Brain microvascular endothelial cell (primary cell): ENCODE measurements around the gene CDYL.

ENCODE experiments used
- DNase-seq: peaks from one replicate; pipeline ENCODE4 v3.0.0-alpha.2; 2020
- H3K27ac ChIP-seq: fragments of 250-450 bp; sonication (Bioruptor Pico); 2 replicates; pipeline ENCODE4 v1.5.1; 2020; ENCODE audit warnings: mild to moderate bottlenecking, moderate library complexity
- H3K27me3 ChIP-seq: fragments of 250-450 bp; sonication (Bioruptor Pico); replicated peaks from 2 replicates; pipeline ENCODE4 v1.5.1; 2020; ENCODE audit warnings: mild to moderate bottlenecking
- H3K36me3 ChIP-seq: fragments of 250-450 bp; sonication (Bioruptor Pico); replicated peaks from 2 replicates; pipeline ENCODE4 v1.5.1; 2020; ENCODE audit warnings: mild to moderate bottlenecking
- H3K4me3 ChIP-seq: 2 replicates; pipeline ENCODE4 v1.5.1; 2011; ENCODE audit warnings: low read depth, mild to moderate bottlenecking, control low read depth, low read length, moderate library complexity
- in situ Hi-C: cut with HindIII; loops from 2 replicates; pipeline ENCODE4 v1.10.0; 2017; ENCODE audit warnings: low sequenced_read_pairs, low pct_ligation_motif_present
- TF ChIP-seq, protein P1 (sequence below): IDR thresholded peaks from 2 replicates; pipeline ENCODE4 v1.5.1; 2011; ENCODE audit warnings: low read depth, mild to moderate bottlenecking, moderate library complexity, low read length, control low read depth, inconsistent platforms; ENCODE audit errors: missing control alignments

Gene CDYL

DNA sequence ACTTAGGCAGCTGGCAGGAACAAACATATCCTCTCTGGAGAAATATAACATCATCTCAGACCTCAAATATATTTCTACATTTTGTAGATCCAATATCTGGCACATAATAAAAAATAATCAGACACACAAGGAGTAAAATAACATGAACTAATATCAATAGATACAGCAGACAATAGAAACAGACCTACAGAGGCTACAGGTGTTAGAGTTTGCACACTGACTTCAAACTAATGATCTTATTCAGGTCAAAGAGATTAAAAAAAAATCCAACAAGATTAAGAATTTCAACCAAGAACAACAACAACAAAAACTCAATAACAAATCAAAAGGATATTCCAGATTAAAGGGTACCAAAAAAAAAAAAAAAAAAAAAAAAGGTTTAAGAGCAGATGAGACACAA lies 13.9 kb upstream of the CDYL start:
- H3K4me3 ChIP-seq: no peak overlapping the region
- no peaks in the 10 kb centered on the region for H3K27me3 ChIP-seq
- no peaks in the 10 kb centered on the region for H3K36me3 ChIP-seq
- H3K27ac ChIP-seq: no peak overlapping the region
- TF ChIP-seq, protein P1, sequence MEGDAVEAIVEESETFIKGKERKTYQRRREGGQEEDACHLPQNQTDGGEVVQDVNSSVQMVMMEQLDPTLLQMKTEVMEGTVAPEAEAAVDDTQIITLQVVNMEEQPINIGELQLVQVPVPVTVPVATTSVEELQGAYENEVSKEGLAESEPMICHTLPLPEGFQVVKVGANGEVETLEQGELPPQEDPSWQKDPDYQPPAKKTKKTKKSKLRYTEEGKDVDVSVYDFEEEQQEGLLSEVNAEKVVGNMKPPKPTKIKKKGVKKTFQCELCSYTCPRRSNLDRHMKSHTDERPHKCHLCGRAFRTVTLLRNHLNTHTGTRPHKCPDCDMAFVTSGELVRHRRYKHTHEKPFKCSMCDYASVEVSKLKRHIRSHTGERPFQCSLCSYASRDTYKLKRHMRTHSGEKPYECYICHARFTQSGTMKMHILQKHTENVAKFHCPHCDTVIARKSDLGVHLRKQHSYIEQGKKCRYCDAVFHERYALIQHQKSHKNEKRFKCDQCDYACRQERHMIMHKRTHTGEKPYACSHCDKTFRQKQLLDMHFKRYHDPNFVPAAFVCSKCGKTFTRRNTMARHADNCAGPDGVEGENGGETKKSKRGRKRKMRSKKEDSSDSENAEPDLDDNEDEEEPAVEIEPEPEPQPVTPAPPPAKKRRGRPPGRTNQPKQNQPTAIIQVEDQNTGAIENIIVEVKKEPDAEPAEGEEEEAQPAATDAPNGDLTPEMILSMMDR: no peak
- in situ Hi-C loops: no loop called here
- DNase-seq: no peak

DNA sequence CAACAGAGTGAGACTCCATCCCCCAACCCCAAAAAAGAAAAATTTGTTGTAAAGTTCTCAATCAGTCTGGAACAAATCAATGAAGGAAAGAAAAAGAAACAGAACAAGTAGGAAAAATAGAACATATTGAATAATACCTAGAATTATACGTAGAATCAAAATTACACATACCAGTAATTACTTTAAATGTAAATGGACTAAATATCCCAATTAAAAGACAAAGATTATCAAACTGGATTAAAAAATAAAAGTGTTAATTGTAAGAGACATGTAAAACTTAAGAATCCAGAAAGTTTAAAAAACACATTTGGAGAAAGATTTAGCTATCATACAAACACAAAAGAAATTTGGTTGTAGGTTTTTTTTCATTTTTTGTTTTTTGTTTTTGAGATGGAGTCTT lies 12.3 kb upstream of the CDYL start:
- Histone ChIP-seq H3K36me3 (no peaks in the 10 kb centered on the region), H3K27ac (no peak overlapping the region), H3K4me3 (no peak overlapping the region), H3K27me3 (no peaks in the 10 kb centered on the region)
- in situ Hi-C loops: no loop called here
- no peak for DNase-seq
- TF ChIP-seq, protein P1: no peak

DNA sequence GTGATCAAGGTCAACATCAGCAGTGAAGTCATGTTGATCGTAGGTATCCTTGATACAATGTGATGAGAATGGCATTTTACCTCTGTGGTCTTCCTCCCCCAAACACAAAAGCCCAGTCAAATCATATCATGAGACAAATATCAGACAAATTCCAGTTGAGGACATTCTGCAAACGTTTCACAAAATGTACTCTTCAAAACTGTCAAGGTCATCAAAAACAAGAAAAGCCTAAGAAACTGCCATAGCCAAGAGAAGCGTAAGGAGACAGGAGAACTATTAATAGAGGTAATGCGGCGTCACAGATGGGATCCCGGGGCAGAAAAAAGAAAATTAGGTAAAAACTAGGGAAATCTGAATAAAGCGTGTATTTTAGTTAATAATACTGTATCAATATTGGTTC lies 7.4 kb upstream of the CDYL start:
- in situ Hi-C loops: no loop called here
- Histone ChIP-seq H3K4me3 (no peak overlapping the region), H3K27me3 (no peaks in the 10 kb centered on the region), H3K36me3 (no peaks in the 10 kb centered on the region), H3K27ac (no peak overlapping the region)
- TF ChIP-seq, protein P1: no peak
- DNase-seq: no peak

DNA sequence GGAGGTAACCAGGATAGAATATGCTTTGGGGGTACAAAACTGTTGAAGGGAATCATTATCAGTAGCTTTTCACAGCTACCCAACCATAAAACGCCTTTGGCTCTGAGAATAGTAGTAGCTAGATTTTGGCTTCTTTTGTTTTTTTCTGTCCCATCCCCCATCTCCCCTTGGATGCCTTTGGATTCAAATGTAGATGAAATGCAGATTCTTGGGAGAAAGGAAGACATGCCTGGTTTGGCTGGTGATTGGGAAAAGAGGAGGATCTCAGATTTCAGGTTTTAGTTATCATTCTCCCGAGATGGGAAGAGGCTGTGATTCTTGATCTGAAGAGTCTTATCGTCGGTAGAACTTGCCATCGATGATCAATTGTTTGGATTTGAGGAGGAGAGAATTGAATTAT lies 3.5 kb upstream of the CDYL start:
- in situ Hi-C loops: no loop called here
- Histone ChIP-seq H3K27me3 (peaks cover 3% of the 10 kb centered on the region), H3K36me3 (no peaks in the 10 kb centered on the region), H3K27ac (no peak overlapping the region), H3K4me3 (no peak overlapping the region)
- DNase-seq: no peak
- TF ChIP-seq, protein P1: no peak

DNA sequence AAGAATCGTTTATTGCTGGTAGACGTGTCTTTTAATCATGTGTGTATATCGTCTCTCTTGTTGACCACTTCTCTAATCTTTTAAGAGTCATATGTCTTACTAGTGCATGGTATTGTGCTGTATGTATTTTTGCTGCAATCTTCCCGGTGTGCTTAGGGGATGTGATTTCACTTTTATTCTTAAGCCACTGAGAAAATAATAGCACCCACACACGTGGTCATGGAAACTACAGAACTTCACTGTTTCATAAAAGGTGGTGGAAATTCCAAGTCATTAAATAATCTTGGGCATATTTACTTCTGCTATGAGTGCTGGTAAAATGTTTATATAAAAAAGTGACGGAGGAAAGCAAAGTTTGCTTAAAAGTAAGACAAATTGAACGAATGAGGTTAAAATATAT lies 3.0 kb upstream of the CDYL start:
- Histone ChIP-seq H3K27ac (no peak overlapping the region), H3K4me3 (no peak overlapping the region), H3K27me3 (peaks cover 3% of the 10 kb centered on the region), H3K36me3 (no peaks in the 10 kb centered on the region)
- in situ Hi-C loops: no loop called here
- TF ChIP-seq, protein P1: no peak
- DNase-seq: no peak

DNA sequence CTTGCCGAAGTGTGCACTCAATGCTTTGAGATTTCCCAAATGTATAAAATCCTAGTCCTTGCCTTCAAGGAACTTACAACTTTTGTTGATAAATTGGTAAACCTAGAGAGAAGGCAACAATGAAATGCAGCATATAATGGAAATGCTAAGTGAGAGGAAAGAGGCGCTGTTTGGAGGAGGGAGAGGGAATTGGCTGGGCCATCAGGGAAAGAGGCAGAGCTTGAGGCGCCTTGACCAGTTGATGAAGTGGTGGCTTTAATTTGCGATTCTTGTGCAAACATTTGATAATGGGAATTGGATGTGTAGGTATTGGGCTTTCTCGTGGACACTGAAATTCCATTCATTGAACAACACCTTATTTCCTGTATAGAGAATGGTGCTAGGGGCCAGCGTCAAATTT lies 1.9 kb upstream of the CDYL start:
- TF ChIP-seq, protein P1: no peak
- no peak for DNase-seq
- Histone ChIP-seq H3K36me3 (no peaks in the 10 kb centered on the region), H3K27me3 (peaks cover 3% of the 10 kb centered on the region), H3K4me3 (no peak overlapping the region), H3K27ac (no peak overlapping the region)
- in situ Hi-C loops: no loop called here
